GM19099 (cell line): ENCODE measurements around the gene FA2H.

Experiments
- POLR2A ChIP-seq: IDR thresholded peaks from 3 replicates; pipeline ENCODE4 v1.6.1; 2011; ENCODE audit warnings: low read depth; ENCODE audit not compliant: insufficient read length; ENCODE audit errors: extremely low read depth

Gene FA2H

GRCh38 chr16:74691093-74691855, 83.3 kb downstream of the FA2H start:
- TF ChIP-seq POLR2A = no peak

DNA sequence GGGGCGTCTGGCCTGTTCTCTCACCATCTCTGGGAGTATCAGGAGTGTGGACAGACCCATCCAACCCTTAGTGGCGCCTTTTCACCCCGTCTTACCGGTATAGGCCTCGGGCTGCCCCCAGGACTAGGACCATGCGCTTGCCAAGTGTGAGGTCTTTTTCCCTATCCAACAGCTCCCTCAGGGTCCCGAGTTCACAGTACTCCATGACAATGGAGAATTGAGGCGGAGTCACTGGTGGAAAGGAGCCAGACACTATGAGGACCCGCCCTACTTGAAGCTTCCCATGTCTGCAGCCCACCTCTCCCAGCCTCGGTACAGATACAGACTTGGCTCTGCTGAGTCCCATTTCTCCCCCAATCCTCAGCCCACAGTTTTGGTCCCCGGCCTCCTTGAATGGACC, 92.1 kb downstream of the FA2H start:
- TF ChIP-seq POLR2A = no peak

GRCh38 chr16:74680681-74681080, 93.9 kb downstream of the FA2H start:
- no peak for TF ChIP-seq POLR2A

DNA sequence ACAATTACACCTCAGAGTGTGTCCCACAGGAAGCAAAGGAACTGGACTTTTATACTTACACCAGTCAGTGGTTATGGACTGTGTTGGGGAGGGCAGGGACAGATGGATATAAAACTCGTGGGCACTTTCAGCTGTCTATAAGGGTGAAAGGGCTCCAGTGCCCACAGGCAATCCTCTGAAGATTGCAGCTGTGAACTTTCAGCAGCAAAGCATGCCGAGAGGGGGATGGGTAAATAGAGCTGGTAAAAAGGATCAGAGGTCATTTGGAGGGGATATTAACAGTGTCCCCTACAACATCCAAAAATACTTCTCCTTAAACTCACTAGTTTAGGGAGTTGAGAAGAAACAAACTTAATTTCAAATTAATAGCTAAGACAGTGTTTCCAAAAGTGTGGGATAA, 94.6 kb downstream of the FA2H start:
- no peak for TF ChIP-seq POLR2A

DNA sequence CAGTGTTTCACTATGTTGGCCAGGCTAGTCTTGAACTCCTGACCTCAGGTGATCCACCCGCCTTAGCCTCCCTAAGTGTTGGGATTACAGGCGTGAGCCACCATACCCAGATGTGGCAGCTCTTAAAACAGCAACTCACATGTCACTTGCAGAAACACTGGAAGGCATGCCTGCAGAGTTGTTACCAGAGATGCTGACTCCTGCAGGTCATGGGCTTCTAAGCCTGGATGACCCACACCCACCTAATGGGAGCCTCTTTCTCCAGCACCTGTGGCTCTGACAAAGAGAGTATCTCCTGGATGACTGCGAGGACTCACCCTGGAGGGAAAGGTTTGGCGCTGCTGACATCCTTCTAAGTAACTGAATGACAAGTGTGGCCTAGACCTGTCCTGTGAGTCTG, 96.8 kb downstream of the FA2H start:
- no peak for TF ChIP-seq POLR2A

- TF ChIP-seq POLR2A = no peak
Measured at GRCh38 chr16:74673876-74674275, 100.7 kb downstream of the FA2H start.

GRCh38 chr16:74667255-74667700, 107.3 kb downstream of the FA2H start:
- TF ChIP-seq POLR2A = no peak

- peak; percentile 81 for TF ChIP-seq POLR2A
Measured at GRCh38 chr16:74666425-74667254, 108.0 kb downstream of the FA2H start, which contains the start of gene RFWD3. TSS of gene RFWD3 (minus strand) at chr16:74666877. CDS start at chr16:74661449, 5,428 bp downstream.

GRCh38 chr16:74666010-74666421, 108.6 kb downstream of the FA2H start:
- TF ChIP-seq POLR2A = no peak
